ENCODE data around the gene ZNF451.

DNA sequence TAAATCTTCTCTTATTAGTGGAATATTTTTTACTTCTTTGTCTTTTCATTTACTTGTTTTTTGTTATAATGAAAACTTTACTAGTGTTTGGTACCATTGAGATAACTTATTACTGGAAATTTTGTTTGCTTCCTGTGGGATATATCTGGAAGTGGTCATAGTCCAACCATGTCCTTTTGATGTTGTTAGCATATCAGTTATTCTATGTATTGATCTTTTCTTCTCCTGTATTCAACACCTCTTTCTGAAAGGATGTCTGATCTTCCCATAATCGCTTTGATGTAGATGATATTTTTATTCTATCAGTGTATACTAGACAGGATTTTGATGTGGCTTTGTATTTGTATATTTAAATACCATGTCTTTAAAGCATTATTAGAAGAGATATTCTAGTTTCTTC, 17.0 kb downstream of the ZNF451 start:
- TF ChIP-seq, protein P1, sequence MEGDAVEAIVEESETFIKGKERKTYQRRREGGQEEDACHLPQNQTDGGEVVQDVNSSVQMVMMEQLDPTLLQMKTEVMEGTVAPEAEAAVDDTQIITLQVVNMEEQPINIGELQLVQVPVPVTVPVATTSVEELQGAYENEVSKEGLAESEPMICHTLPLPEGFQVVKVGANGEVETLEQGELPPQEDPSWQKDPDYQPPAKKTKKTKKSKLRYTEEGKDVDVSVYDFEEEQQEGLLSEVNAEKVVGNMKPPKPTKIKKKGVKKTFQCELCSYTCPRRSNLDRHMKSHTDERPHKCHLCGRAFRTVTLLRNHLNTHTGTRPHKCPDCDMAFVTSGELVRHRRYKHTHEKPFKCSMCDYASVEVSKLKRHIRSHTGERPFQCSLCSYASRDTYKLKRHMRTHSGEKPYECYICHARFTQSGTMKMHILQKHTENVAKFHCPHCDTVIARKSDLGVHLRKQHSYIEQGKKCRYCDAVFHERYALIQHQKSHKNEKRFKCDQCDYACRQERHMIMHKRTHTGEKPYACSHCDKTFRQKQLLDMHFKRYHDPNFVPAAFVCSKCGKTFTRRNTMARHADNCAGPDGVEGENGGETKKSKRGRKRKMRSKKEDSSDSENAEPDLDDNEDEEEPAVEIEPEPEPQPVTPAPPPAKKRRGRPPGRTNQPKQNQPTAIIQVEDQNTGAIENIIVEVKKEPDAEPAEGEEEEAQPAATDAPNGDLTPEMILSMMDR (IDR thresholded peaks at IDR 0.05): no peak
- TF ChIP-seq POLR2A (IDR thresholded peaks at IDR 0.05): no peak
